A673 (cell line): Measurements from ENCODE around the gene RACK1. TPM values are rescaled to one million over a fixed set of nuclear protein-coding genes. Genes with fewer than 3 reads are reported as not detected.

ENCODE experiments used
- BruUV-seq: library from RNA; stranded (reverse); fragments of 400-500 nt; replicated peaks from 2 replicates; lab custom pipeline; 2021; lab: Mats Ljungman, UMichigan
- CTCF ChIA-PET: fragments of 300-600 bp; sonication (Branson Sonifier 250); formaldehyde crosslinking; loops from one replicate; lab custom pipeline; 2022; ENCODE audit warnings: antibody characterized with exemption; lab: Charles Lee
- POLR2A ChIA-PET: fragments of 300-600 bp; sonication (Branson Sonifier 250); formaldehyde crosslinking; loops from one replicate; lab custom pipeline; 2022; ENCODE audit warnings: antibody characterized with exemption; ENCODE audit not compliant: low non-redundant PET; lab: Charles Lee
- DNase-seq: peaks from one replicate; pipeline ENCODE4 v3.0.0-alpha.2; 2015; ENCODE audit warnings: low spot score
- H3K27ac ChIP-seq: fragments of 200-600 bp; sonication (generic); 2 replicates; pipeline ENCODE4 v1.5.1; 2016; ENCODE audit warnings: mixed run types, low read depth, mild to moderate bottlenecking, mixed read lengths, antibody characterized with exemption, low read length; ENCODE audit not compliant: poor library complexity, severe bottlenecking
- H3K27me3 ChIP-seq: fragments of 200-600 bp; sonication (generic); replicated peaks from 2 replicates; pipeline ENCODE4 v1.6.1; 2017; ENCODE audit warnings: mixed run types, low read depth, mild to moderate bottlenecking, mixed read lengths, antibody characterized with exemption, low read length; ENCODE audit not compliant: insufficient read depth, poor library complexity
- H3K36me3 ChIP-seq: fragments of 200-600 bp; sonication (generic); 2 replicates; pipeline ENCODE4 v1.6.1; 2016; ENCODE audit warnings: mixed run types, mild to moderate bottlenecking, mixed read lengths, antibody characterized with exemption, low read length; ENCODE audit not compliant: insufficient read depth, poor library complexity, severe bottlenecking
- H3K4me1 ChIP-seq: fragments of 200-600 bp; sonication (generic); 2 replicates; pipeline ENCODE4 v1.6.1; 2017; ENCODE audit warnings: mixed run types, mild to moderate bottlenecking, mixed read lengths, antibody characterized with exemption, low read length; ENCODE audit not compliant: insufficient read depth, poor library complexity, severe bottlenecking
- H3K4me3 ChIP-seq: fragments of 200-600 bp; sonication (generic); 2 replicates; pipeline ENCODE4 v1.5.1; 2016; ENCODE audit warnings: low read depth, mixed run types, mild to moderate bottlenecking, mixed read lengths, low read length; ENCODE audit not compliant: poor library complexity, severe bottlenecking
- H3K9me3 ChIP-seq: fragments of 200-600 bp; sonication (generic); 2 replicates; pipeline ENCODE4 v1.6.1; 2016; ENCODE audit warnings: mixed run types, low read depth, mild to moderate bottlenecking, mixed read lengths, antibody characterized with exemption, low read length; ENCODE audit not compliant: poor library complexity, severe bottlenecking
- EZH2 ChIP-seq: fragments of 200-600 bp; sonication (generic); IDR thresholded peaks from 2 replicates; pipeline ENCODE4 v1.6.1; 2017; ENCODE audit warnings: borderline replicate concordance, low read depth, mild to moderate bottlenecking, mixed read lengths, antibody characterized with exemption, low read length; ENCODE audit not compliant: poor library complexity, severe bottlenecking
- intact Hi-C: fragments of 100-400 bp; cut with micrococcal nuclease; formaldehyde crosslinking; loops from one replicate; pipeline ENCODE4 v1.10.0; 2022; ENCODE audit not compliant: unreplicated experiment
- total RNA-seq: library from RNA; stranded (reverse); gene quantifications from 2 replicates; pipeline ENCODE4 v1.2.3, GENCODE V29; 2021
- TF ChIP-seq, protein P1 (sequence below): fragments of 300-800, 200-600 bp; sonication (generic); conservative IDR thresholded peaks from 2 replicates; pipeline ENCODE4 v1.5.1; 2017; ENCODE audit warnings: low read depth, mild to moderate bottlenecking, antibody characterized with exemption, low read length, moderate library complexity, mixed read lengths

Gene RACK1
- total RNA-seq, 1 experiment from 2014 or later: 1,719 TPM

DNA sequence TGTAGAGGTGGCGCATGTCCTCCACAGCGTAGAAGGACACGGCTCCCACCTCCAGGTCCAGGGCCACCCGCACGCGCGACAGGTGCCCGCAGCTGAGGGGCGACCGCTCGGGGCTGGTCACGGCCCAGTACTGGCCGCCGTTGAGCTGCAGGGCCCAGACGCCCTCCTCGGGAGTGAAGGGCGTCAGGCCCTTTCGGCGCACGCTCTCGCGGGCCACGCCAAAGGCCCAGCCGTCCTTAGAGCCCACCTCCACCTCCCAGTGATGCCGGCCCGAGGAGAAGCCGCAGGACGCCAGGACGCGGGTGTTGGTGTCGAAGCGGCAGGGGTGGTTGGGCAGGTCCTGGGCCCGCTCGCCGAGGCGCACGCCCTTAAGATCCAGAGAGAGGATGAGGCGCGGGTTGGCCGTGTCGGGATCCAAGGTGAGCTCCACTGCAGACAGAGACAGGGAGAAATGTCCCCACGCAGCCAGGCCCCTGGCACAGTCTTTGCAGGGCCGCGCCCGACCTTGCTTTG lies 48.4 kb downstream of the RACK1 start:
- no peaks in the 10 kb centered on the region for H3K9me3 ChIP-seq
- intact Hi-C loops: no loop called here
- ChIA-PET POLR2A (no interaction called here), CTCF (no interaction called here)
- TF ChIP-seq, protein P1, sequence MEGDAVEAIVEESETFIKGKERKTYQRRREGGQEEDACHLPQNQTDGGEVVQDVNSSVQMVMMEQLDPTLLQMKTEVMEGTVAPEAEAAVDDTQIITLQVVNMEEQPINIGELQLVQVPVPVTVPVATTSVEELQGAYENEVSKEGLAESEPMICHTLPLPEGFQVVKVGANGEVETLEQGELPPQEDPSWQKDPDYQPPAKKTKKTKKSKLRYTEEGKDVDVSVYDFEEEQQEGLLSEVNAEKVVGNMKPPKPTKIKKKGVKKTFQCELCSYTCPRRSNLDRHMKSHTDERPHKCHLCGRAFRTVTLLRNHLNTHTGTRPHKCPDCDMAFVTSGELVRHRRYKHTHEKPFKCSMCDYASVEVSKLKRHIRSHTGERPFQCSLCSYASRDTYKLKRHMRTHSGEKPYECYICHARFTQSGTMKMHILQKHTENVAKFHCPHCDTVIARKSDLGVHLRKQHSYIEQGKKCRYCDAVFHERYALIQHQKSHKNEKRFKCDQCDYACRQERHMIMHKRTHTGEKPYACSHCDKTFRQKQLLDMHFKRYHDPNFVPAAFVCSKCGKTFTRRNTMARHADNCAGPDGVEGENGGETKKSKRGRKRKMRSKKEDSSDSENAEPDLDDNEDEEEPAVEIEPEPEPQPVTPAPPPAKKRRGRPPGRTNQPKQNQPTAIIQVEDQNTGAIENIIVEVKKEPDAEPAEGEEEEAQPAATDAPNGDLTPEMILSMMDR: no peak
- no peak for TF ChIP-seq EZH2
- BruUV-seq: no TSS peak
- no peak overlapping the region for H3K4me3 ChIP-seq
- DNase-seq: no peak
- no peaks in the 10 kb centered on the region for H3K27me3 ChIP-seq
- no peaks in the 10 kb centered on the region for H3K4me1 ChIP-seq
- no peak overlapping the region for H3K27ac ChIP-seq
- H3K36me3 ChIP-seq: no peaks in the 10 kb centered on the region

DNA sequence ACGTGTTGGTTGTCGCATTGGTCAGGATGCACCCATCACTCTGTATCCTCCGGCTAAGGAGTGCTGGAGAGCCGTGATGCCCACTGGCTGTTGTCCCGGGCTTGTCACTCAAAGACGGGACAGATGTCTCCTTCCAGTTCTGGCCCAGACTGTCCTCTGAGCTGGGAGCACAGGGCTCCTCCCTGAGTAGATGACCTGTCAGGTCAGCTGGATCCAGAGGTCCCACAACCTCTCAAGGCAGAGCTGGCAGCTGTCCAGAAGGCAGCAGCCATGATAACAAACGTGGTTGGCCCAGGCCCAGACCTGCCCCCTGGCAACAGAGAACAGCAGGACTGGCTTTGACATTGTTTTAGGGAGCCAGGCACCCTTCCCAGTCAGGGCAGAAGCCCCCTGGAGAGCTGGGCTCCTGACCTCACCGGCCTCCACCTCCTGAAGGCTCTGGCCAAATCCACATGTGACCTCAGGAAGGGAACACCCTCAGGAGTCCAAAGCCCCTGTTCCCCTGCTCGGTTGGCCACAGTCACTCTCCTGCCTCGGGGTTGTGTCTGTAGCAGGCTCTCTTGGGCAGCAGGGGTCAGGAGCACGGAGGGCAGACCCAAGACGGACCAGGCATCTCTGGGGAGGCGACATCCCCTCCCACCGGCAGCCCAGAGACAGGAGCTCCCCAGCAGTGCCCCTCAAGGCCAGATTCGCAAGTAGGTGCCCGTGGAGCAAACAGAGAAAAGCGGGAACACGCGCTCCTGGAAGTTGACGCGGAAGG lies 49.0 kb downstream of the RACK1 start:
- BruUV-seq: no TSS peak
- Histone ChIP-seq H3K27me3 (no peaks in the 10 kb centered on the region), H3K4me1 (no peaks in the 10 kb centered on the region), H3K27ac (no peak overlapping the region), H3K36me3 (no peaks in the 10 kb centered on the region), H3K9me3 (no peaks in the 10 kb centered on the region), H3K4me3 (no peak overlapping the region)
- POLR2A ChIA-PET: no interaction called here
- DNase-seq: no peak
- TF ChIP-seq, protein P1: no peak
- TF ChIP-seq EZH2: no peak
- CTCF ChIA-PET: no interaction called here
- intact Hi-C loops: no loop called here

DNA sequence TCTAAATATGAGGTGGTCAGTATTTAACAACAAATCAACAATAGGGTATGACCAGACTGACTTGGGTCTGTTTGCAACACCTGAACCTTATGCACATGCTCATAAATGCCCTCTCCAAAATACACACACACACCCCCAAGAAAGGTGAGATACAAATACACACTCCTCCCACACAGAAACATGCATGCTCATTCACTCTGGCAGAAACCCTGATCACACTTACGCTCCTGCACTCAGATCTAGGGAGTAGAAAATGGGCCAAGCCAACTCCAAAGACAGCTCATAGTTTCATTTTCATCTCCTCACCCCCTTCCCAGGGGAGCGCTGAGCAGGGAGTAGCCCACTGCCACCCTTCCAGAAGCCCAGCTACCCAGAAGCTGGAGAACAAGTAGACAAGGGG lies 50.0 kb downstream of the RACK1 start:
- intact Hi-C loops: no loop called here
- DNase-seq: no peak
- no peak overlapping the region for H3K4me3 ChIP-seq
- ChIA-PET POLR2A (no interaction called here), CTCF (no interaction called here)
- no TSS peak for BruUV-seq
- no peaks in the 10 kb centered on the region for H3K36me3 ChIP-seq
- H3K27ac ChIP-seq: no peak overlapping the region
- H3K27me3 ChIP-seq: no peaks in the 10 kb centered on the region
- no peaks in the 10 kb centered on the region for H3K9me3 ChIP-seq
- H3K4me1 ChIP-seq: no peaks in the 10 kb centered on the region
- TF ChIP-seq, protein P1: no peak
- no peak for TF ChIP-seq EZH2
